ENCODE results near the gene ARSG. TPM values are rescaled to one million over a fixed set of nuclear protein-coding genes. Genes with fewer than 3 reads are reported as not detected.

Gene ARSG
- total RNA-seq, 6 experiments from 2014 or later: 4.0 to 7.0 (median 5.0) TPM

GRCh38 chr17:68459037-68459639, 167.8 kb downstream of the ARSG start:
- H3K4me1 Mint-ChIP-seq (ENCODE audit: low read depth): peaks cover 47% of the 10 kb centered on the region
- H3K4me3 Mint-ChIP-seq: no peak overlapping the region
- no peaks in the 10 kb centered on the region for H3K36me3 Mint-ChIP-seq (ENCODE audit: low read depth)
- peaks cover 10% of the 10 kb centered on the region for H3K27me3 Mint-ChIP-seq (ENCODE audit: insufficient read depth)
- TF ChIP-seq CTCF (IDR thresholded peaks at IDR 0.05): no peak
- H3K9me3 Mint-ChIP-seq: no peaks in the 10 kb centered on the region
- no peak overlapping the region for H3K27ac Mint-ChIP-seq
- DNase-seq: no peak

GRCh38 chr17:68460146-68460545, 168.9 kb downstream of the ARSG start:
- H3K27me3 Mint-ChIP-seq (ENCODE audit: insufficient read depth): peaks cover 10% of the 10 kb centered on the region
- H3K4me3 Mint-ChIP-seq: no peak overlapping the region
- no peak overlapping the region for H3K27ac Mint-ChIP-seq
- H3K4me1 Mint-ChIP-seq (ENCODE audit: low read depth): peaks cover 46% of the 10 kb centered on the region
- DNase-seq: no peak
- H3K36me3 Mint-ChIP-seq (ENCODE audit: low read depth): no peaks in the 10 kb centered on the region
- TF ChIP-seq CTCF (IDR thresholded peaks at IDR 0.05): no peak
- H3K9me3 Mint-ChIP-seq: no peaks in the 10 kb centered on the region

GRCh38 chr17:68460715-68461114, 169.4 kb downstream of the ARSG start:
- peaks cover 41% of the 10 kb centered on the region for H3K4me1 Mint-ChIP-seq (ENCODE audit: low read depth)
- no peaks in the 10 kb centered on the region for H3K9me3 Mint-ChIP-seq
- TF ChIP-seq CTCF (IDR thresholded peaks at IDR 0.05): no peak
- no peak overlapping the region for H3K27ac Mint-ChIP-seq
- DNase-seq: no peak
- H3K27me3 Mint-ChIP-seq (ENCODE audit: insufficient read depth): peaks cover 11% of the 10 kb centered on the region
- no peaks in the 10 kb centered on the region for H3K36me3 Mint-ChIP-seq (ENCODE audit: low read depth)
- no peak overlapping the region for H3K4me3 Mint-ChIP-seq

GRCh38 chr17:68461122-68461539, 169.8 kb downstream of the ARSG start:
- Mint-ChIP-seq H3K9me3 (no peaks in the 10 kb centered on the region), H3K27me3 (ENCODE audit: insufficient read depth) (peaks cover 12% of the 10 kb centered on the region), H3K36me3 (ENCODE audit: low read depth) (no peaks in the 10 kb centered on the region), H3K4me3 (no peak overlapping the region), H3K27ac (no peak overlapping the region), H3K4me1 (ENCODE audit: low read depth) (peaks cover 41% of the 10 kb centered on the region)
- TF ChIP-seq CTCF (IDR thresholded peaks at IDR 0.05): no peak
- no peak for DNase-seq

- Mint-ChIP-seq H3K4me1 (ENCODE audit: low read depth) (peaks cover 37% of the 10 kb centered on the region), H3K27me3 (ENCODE audit: insufficient read depth) (peaks cover 12% of the 10 kb centered on the region), H3K27ac (no peak overlapping the region), H3K9me3 (no peaks in the 10 kb centered on the region), H3K4me3 (no peak overlapping the region), H3K36me3 (ENCODE audit: low read depth) (no peaks in the 10 kb centered on the region)
- TF ChIP-seq CTCF (IDR thresholded peaks at IDR 0.05): no peak
- no peak for DNase-seq
Observed at GRCh38 chr17:68461589-68461988, 170.3 kb downstream of the ARSG start.

Data from HFFc6 (cell line).